K562 (cell line): Measurements from ENCODE around the gene WHAMM. TPM values are rescaled to one million over a fixed set of nuclear protein-coding genes. Genes with fewer than 3 reads are reported as not detected.

Experiments used
- ATAC-seq: fragments of 200-7000 bp; cut with Tn5 transposase; 3 replicates; pipeline ENCODE4 v1.9.1; 2020; ENCODE audit warnings: moderate library complexity
- BruUV-seq: library from RNA; stranded (reverse); fragments of 400-500 nt; replicated peaks from 2 replicates; lab custom pipeline; 2021; lab: Mats Ljungman, UMichigan
- CTCF ChIA-PET: fragments of 300-600 bp; formaldehyde crosslinking; extraction: SDS; loops from one replicate; lab custom pipeline; 2021; ENCODE audit warnings: low intra/inter-chr PET ratio; lab: Yijun Ruan, JAX
- POLR2A ChIA-PET: fragments of 300-600, 350-650 bp; sonication (Branson Sonifier 250); formaldehyde crosslinking; extraction: SDS; loops from one replicate; lab custom pipeline; 2021; ENCODE audit warnings: antibody characterized with exemption, inconsistent platforms; lab: Yijun Ruan, JAX
- DNase-seq, 4 experiments: peaks; one replicate each; pipeline versions ENCODE4 v3.0.0 to v3.0.0-alpha.2; 2011 to 2018; ENCODE audit warnings: low spot score in 3 of 4, mixed read lengths in 3 of 4; ENCODE audit errors: extremely low read depth in 1 of 4
- FAIRE-seq: peaks from 2 replicates; lab custom pipeline; 2011; peaks lifted over from hg19 to GRCh38; lab: Jason Lieb, UNC
- H2AFZ ChIP-seq: 2 replicates; pipeline ENCODE4 v1.6.0; 2011; ENCODE audit warnings: low read depth, low read length, control low read depth, inconsistent platforms
- H3K27ac ChIP-seq: fragments of 200-600 bp; 3 replicates; pipeline ENCODE4 v1.8.0; 2011; ENCODE audit warnings: low read depth, mild to moderate bottlenecking, control low read depth, inconsistent platforms, low read length, moderate library complexity, mixed read lengths; ENCODE audit errors: extremely low read depth
- H3K27me3 ChIP-seq, 2 experiments: fragments of 300-600 bp in 1 of 2; 2 replicates in 1 of 2; 3 replicates in 1 of 2; pipeline versions ENCODE4 v1.6.0 to v1.8.0; 2011; ENCODE audit warnings: inconsistent platforms in 2 of 2, low read length in 2 of 2, mild to moderate bottlenecking in 1 of 2, mixed read lengths in 1 of 2, moderate library complexity in 1 of 2; ENCODE audit not compliant: control insufficient read depth in 2 of 2, insufficient read depth in 2 of 2
- H3K36me3 ChIP-seq: fragments of 300-600 bp; 3 replicates; pipeline ENCODE4 v1.8.0; 2011; ENCODE audit warnings: mild to moderate bottlenecking, low read length, inconsistent platforms; ENCODE audit not compliant: control insufficient read depth, insufficient read depth
- H3K4me1 ChIP-seq, 2 experiments: fragments of 200-600 bp in 1 of 2; replicated peaks in 1 of 2; 2 replicates in 1 of 2; 3 replicates in 1 of 2; pipeline versions ENCODE4 v1.5.1 to v1.8.0; 2011; ENCODE audit warnings: inconsistent platforms in 2 of 2, low read length in 2 of 2, mild to moderate bottlenecking in 1 of 2, mixed read lengths in 1 of 2, moderate library complexity in 1 of 2; ENCODE audit not compliant: control insufficient read depth in 2 of 2, insufficient read depth in 2 of 2
- H3K4me2 ChIP-seq: 2 replicates; pipeline ENCODE4 v1.6.1; 2011; ENCODE audit warnings: low read length, control low read depth, inconsistent platforms, mixed read lengths; ENCODE audit not compliant: insufficient read depth
- H3K4me3 ChIP-seq: fragments of 200-600 bp; sonication (generic), shearing (Covaris generic); 2 replicates; pipeline ENCODE4 v1.5.1; 2016; ENCODE audit warnings: control low read depth, inconsistent platforms
- H3K79me2 ChIP-seq: fragments of 200-600 bp; 3 replicates; pipeline ENCODE4 v1.8.0; 2011; ENCODE audit warnings: low read length, inconsistent platforms; ENCODE audit not compliant: control insufficient read depth, insufficient read depth
- H3K9ac ChIP-seq, 2 experiments: 2 replicates each; pipeline versions ENCODE4 v1.6.0 to v1.6.1; 2011; ENCODE audit warnings: low read depth in 2 of 2, low read length in 2 of 2, control low read depth in 1 of 2, inconsistent platforms in 1 of 2, mild to moderate bottlenecking in 1 of 2, mixed read lengths in 1 of 2; ENCODE audit not compliant: insufficient read depth in 1 of 2
- H3K9me1 ChIP-seq: one replicate; pipeline ENCODE4 v1.6.0; 2011; ENCODE audit warnings: inconsistent platforms, mild to moderate bottlenecking, low read length, moderate library complexity; ENCODE audit not compliant: control insufficient read depth, insufficient read depth
- H3K9me3 ChIP-seq: replicated peaks from 2 replicates; pipeline ENCODE4 v1.5.1; 2011; ENCODE audit warnings: low read depth, low read length, inconsistent platforms; ENCODE audit not compliant: control insufficient read depth, insufficient read depth
- H4K20me1 ChIP-seq: replicated peaks from 2 replicates; pipeline ENCODE4 v1.6.1; 2011; ENCODE audit warnings: low read length, inconsistent platforms, mixed read lengths; ENCODE audit not compliant: control insufficient read depth, insufficient read depth
- ETV6 ChIP-seq, 3 experiments: fragments of 150-350 bp in 1 of 3; sonication (generic) in 1 of 3; formaldehyde crosslinking in 1 of 3; IDR thresholded peaks; 2 replicates each; pipeline versions ENCODE4 v1.6.1 to v1.8.0; 2014 to 2022; ENCODE audit warnings: borderline replicate concordance in 2 of 3, low read depth in 2 of 3, antibody characterized with exemption in 1 of 3, low read length in 1 of 3, mild to moderate bottlenecking in 1 of 3, missing genetic modification reagents in 1 of 3
- GATAD2B ChIP-seq: fragments of 450-650 bp; IDR thresholded peaks from 2 replicates; pipeline ENCODE4 v1.6.1; 2017; ENCODE audit warnings: mild to moderate bottlenecking, borderline replicate concordance
- ILK ChIP-seq: fragments of 450-650 bp; IDR thresholded peaks from 2 replicates; pipeline ENCODE4 v1.6.1; 2016; ENCODE audit warnings: missing genetic modification characterization, low read depth, mild to moderate bottlenecking, missing compliant biosample characterization, moderate library complexity, borderline replicate concordance
- KLF10 ChIP-seq: fragments of 250-450 bp; sonication (Bioruptor Pico); IDR thresholded peaks from 2 replicates; pipeline ENCODE4 v1.6.1; 2021; ENCODE audit warnings: matching md5 sums
- MCM3 ChIP-seq: fragments of 450-650 bp; IDR thresholded peaks from 2 replicates; pipeline ENCODE4 v1.6.1; 2016
- NELFE ChIP-seq: IDR thresholded peaks from 2 replicates; pipeline ENCODE4 v1.6.1; 2011; ENCODE audit warnings: mild to moderate bottlenecking; ENCODE audit not compliant: insufficient read depth, insufficient read length
- SRSF9 ChIP-seq: fragments of 200-400 bp; formaldehyde crosslinking; IDR thresholded peaks from 2 replicates; pipeline ENCODE4 v1.6.1; 2017; ENCODE audit warnings: low read depth, low read length, borderline replicate concordance
- STAT5B ChIP-seq: fragments of 250-450 bp; sonication (Bioruptor Pico); IDR thresholded peaks from 2 replicates; pipeline ENCODE4 v1.8.0; 2021; ENCODE audit warnings: mild to moderate bottlenecking, inconsistent platforms
- TCF7 ChIP-seq: sonication (generic); IDR thresholded peaks from 2 replicates; pipeline ENCODE4 v1.6.1; 2016; ENCODE audit warnings: antibody characterized with exemption, borderline replicate concordance
- ZBTB8A ChIP-seq: fragments of 450-650 bp; IDR thresholded peaks from 2 replicates; pipeline ENCODE4 v1.6.1; 2018; ENCODE audit warnings: mild to moderate bottlenecking, moderate library complexity; ENCODE audit not compliant: partially characterized antibody
- ZNF253 ChIP-seq: fragments of 250-450 bp; sonication (Bioruptor Pico); conservative IDR thresholded peaks from 2 replicates; pipeline ENCODE4 v1.6.1; 2021; ENCODE audit warnings: mild to moderate bottlenecking
- ZNF57 ChIP-seq: fragments of 450-650 bp; formaldehyde crosslinking; IDR thresholded peaks from 2 replicates; pipeline ENCODE4 v1.4.0; 2020; ENCODE audit warnings: mild to moderate bottlenecking, moderate library complexity
- WGBS: fragments of 100-300 bp; shearing (Covaris generic); methylation state at CpG from one replicate; pipeline ENCODE4 v1.1.6; 2016; ENCODE audit warnings: low coverage, mixed read lengths; ENCODE audit not compliant: insufficient coverage; ENCODE audit errors: missing lambda C conversion rate; 5-methylcytosine and 5-hydroxymethylcytosine counted together
- in situ Hi-C: fragments of 300-500 bp; cut with MboI; formaldehyde crosslinking; loops from 4 replicates; pipeline ENCODE4 v1.15.0; 2018; ENCODE audit warnings: inconsistent platforms, mixed read lengths
- intact Hi-C: fragments of 100-400 bp; cut with micrococcal nuclease; formaldehyde crosslinking; loops from 2 replicates; pipeline ENCODE4 v1.14.2; 2022
- polyA plus RNA-seq, 8 experiments: library from polyadenylated mRNA; depleted of rRNA in 4 of 8; stranded (reverse) in 5 of 8; unstranded in 3 of 8; fragments of >200 nt; fragmentation: Nextera tagmentation in 2 of 8; fragmentation: Illumina TruSeq in 1 of 8; extraction: Ambion mirVana in 2 of 8; extraction: Trizol in 1 of 8; gene quantifications; 2 replicates each; pipeline versions ENCODE4 v1.2.1 to v1.2.3, GENCODE V29; 2011 to 2014; ENCODE audit warnings: inconsistent platforms in 1 of 8, missing spikeins in 1 of 8
- total RNA-seq, 7 experiments: library from RNA; depleted of rRNA in 6 of 7; stranded (reverse); fragments of >200 nt in 6 of 7; fragmentation: Illumina TruSeq in 2 of 7; extraction: Trizol in 2 of 7; gene quantifications; 2 replicates each; pipeline versions ENCODE4 v1.2.1 to v1.2.3, GENCODE V29; 2011 to 2021; ENCODE audit warnings: low replicate concordance in 1 of 7
- TF ChIP-seq, protein P1 (sequence below): sonication (generic); formaldehyde crosslinking; IDR thresholded peaks from 2 replicates; pipeline ENCODE4 v1.8.1; 2023; ENCODE audit warnings: mild to moderate bottlenecking, missing genetic modification reagents
- TF ChIP-seq, protein P2 (sequence below): fragments of 450-650 bp; IDR thresholded peaks from 2 replicates; pipeline ENCODE4 v1.6.1; 2016
- TF ChIP-seq, protein P3 (sequence below): IDR thresholded peaks from 2 replicates; pipeline ENCODE4 v1.6.1; 2012; ENCODE audit warnings: low read depth, low read length, improper control_type of control experiment, borderline replicate concordance

WHAMM gene
- total and polyA plus RNA-seq, 9 of the 15 experiments (the other 6 are each of a cell fraction or from before 2014, with no cell fraction given), result 2.0 to 4.8 (median 3.6) TPM

DNA sequence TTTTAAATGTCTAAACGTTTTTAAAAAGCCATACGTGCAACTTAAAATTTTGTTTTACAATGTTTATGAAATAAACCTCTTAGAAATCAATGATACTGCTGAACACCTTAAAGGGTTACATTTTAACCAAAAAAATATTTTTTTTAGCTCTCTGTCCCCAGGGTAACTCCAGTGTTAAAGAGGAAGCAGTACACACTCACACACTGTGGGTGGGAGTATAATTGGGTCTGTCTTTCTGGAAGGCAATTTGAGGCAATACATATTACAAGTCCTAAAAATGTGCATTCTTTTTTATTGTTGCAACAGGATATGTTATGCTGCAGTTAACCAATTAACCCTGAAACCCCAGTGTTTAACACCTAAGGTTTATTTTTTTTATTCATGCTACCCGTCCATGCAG, 34.1 kb downstream of the WHAMM start:
- Histone ChIP-seq H2AFZ (no peak overlapping the region), H3K9ac (no peak overlapping the region), H3K9me1 (no peaks in the 10 kb centered on the region), H3K27ac (no peak overlapping the region), H4K20me1 (no peaks in the 10 kb centered on the region), H3K27me3 (no peaks in the 10 kb centered on the region), H3K9me3 (no peaks in the 10 kb centered on the region; the same call in 1 of the 2 replicates), H3K4me3 (no peak overlapping the region), H3K4me2 (no peak overlapping the region), H3K4me1 (peaks cover 21 to 24% of the 10 kb centered on the region in 2 experiments; a peak in 4 of 5 replicates), H3K79me2 (no peaks in the 10 kb centered on the region), H3K36me3 (no peaks in the 10 kb centered on the region)
- no peak for ATAC-seq
- TF ChIP-seq NELFE, result no peak
- no peak for TF ChIP-seq TCF7
- TF ChIP-seq MCM3, result no peak
- no peak for TF ChIP-seq ETV6 (IDR thresholded peaks at IDR 0.05; ENCODE audit: borderline replicate concordance in 1 of 2, low read depth in 2 of 2, low read length in 1 of 2)
- no peak for TF ChIP-seq ETV6 (CRISPR knock-in tag; IDR thresholded peaks at IDR 0.05; ENCODE audit: borderline replicate concordance)
- no peak for TF ChIP-seq STAT5B (CRISPR knock-in tag)
- no peak for TF ChIP-seq ZNF253 (CRISPR knock-in tag)
- no peak for TF ChIP-seq ZNF57 (CRISPR knock-in tag)
- TF ChIP-seq GATAD2B, result no peak
- no peak for TF ChIP-seq KLF10 (CRISPR knock-in tag)
- TF ChIP-seq SRSF9, result no peak
- TF ChIP-seq, protein P1, sequence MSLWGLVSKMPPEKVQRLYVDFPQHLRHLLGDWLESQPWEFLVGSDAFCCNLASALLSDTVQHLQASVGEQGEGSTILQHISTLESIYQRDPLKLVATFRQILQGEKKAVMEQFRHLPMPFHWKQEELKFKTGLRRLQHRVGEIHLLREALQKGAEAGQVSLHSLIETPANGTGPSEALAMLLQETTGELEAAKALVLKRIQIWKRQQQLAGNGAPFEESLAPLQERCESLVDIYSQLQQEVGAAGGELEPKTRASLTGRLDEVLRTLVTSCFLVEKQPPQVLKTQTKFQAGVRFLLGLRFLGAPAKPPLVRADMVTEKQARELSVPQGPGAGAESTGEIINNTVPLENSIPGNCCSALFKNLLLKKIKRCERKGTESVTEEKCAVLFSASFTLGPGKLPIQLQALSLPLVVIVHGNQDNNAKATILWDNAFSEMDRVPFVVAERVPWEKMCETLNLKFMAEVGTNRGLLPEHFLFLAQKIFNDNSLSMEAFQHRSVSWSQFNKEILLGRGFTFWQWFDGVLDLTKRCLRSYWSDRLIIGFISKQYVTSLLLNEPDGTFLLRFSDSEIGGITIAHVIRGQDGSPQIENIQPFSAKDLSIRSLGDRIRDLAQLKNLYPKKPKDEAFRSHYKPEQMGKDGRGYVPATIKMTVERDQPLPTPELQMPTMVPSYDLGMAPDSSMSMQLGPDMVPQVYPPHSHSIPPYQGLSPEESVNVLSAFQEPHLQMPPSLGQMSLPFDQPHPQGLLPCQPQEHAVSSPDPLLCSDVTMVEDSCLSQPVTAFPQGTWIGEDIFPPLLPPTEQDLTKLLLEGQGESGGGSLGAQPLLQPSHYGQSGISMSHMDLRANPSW (CRISPR knock-in tag), result no peak
- TF ChIP-seq, protein P2, sequence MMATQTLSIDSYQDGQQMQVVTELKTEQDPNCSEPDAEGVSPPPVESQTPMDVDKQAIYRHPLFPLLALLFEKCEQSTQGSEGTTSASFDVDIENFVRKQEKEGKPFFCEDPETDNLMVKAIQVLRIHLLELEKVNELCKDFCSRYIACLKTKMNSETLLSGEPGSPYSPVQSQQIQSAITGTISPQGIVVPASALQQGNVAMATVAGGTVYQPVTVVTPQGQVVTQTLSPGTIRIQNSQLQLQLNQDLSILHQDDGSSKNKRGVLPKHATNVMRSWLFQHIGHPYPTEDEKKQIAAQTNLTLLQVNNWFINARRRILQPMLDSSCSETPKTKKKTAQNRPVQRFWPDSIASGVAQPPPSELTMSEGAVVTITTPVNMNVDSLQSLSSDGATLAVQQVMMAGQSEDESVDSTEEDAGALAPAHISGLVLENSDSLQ, result no peak
- TF ChIP-seq, protein P3, sequence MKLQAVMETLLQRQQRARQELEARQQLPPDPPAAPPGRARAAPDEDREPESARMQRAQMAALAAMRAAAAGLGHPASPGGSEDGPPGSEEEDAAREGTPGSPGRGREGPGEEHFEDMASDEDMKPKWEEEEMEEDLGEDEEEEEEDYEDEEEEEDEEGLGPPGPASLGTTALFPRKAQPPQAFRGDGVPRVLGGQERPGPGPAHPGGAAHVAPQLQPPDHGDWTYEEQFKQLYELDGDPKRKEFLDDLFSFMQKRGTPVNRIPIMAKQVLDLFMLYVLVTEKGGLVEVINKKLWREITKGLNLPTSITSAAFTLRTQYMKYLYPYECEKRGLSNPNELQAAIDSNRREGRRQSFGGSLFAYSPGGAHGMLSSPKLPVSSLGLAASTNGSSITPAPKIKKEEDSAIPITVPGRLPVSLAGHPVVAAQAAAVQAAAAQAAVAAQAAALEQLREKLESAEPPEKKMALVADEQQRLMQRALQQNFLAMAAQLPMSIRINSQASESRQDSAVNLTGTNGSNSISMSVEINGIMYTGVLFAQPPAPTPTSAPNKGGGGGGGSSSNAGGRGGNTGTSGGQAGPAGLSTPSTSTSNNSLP, result no peak
- TF ChIP-seq ZBTB8A, result no peak
- TF ChIP-seq ILK (tag), result no peak
- in situ Hi-C loops, result no loop called here
- POLR2A ChIA-PET, result no interaction called here
- CTCF ChIA-PET, result interaction anchor here (0.6 kb wide), 1 partner anchor 180 kb away, joined by 3 read pairs; no protein-coding TSS in a partner anchor
- intact Hi-C loops, result no loop called here
- no peak for FAIRE-seq
- no peak for DNase-seq
- 36% methylated on average over 3 of the region's 3 CpGs for WGBS
- no TSS peak for BruUV-seq
